ENCODE results near the gene DMD. TPM values are rescaled to one million over a fixed set of nuclear protein-coding genes. Genes with fewer than 3 reads are reported as not detected.

Gene DMD
- polyA plus RNA-seq, 2 of the 4 experiments (the other 2 are of a cell fraction): 0.03 TPM; not detected in 1

DNA sequence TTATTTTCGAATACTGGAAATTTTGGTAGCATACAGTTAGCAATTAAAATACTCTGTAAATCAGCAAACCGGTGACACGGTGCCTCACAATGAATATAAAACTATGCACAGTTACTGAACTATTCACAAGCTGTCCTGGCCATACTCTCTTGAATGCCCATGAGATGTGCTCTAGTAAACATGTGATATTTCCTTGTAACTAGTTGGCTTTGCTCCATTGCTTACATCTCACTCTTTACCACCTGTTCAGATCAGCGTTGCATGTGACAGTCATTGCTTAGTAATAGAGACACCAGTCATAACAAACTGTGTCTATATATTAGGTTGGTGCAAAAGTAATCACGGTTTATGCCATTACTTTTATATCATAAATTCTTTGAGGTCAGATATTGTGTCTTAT is 1241.6 kb downstream of the DMD start:
- H3K4me2 ChIP-seq: no peak overlapping the region
- no peak overlapping the region for H3K4me3 ChIP-seq
- DNase-seq (ENCODE audit: low read depth in 1 of 2, low spot score in 1 of 2) (no peak), ATAC-seq (no peak), FAIRE-seq (no peak)
- POLR2A ChIA-PET: no interaction called here
- CTCF ChIA-PET: no interaction called here
- H3K9me3 ChIP-seq: no peaks in the 10 kb centered on the region
- H3K4me1 ChIP-seq: no peaks in the 10 kb centered on the region
- WGBS (ENCODE audit: missing lambda C conversion rate): 13% methylated on average over 5 of the region's 5 CpGs
- TF ChIP-seq BHLHE40 (IDR thresholded peaks at IDR 0.05; ENCODE audit: low read depth, low read length) (no peak), EP300 (IDR thresholded peaks at IDR 0.05) (no peak), KDM1A (IDR thresholded peaks at IDR 0.05; ENCODE audit: low read depth) (no peak), MAFK (IDR thresholded peaks at IDR 0.05; ENCODE audit: partially characterized antibody) (no peak), HES2 (IDR thresholded peaks at IDR 0.05) (no peak), ZC3H11A (IDR thresholded peaks at IDR 0.05) (no peak)
- TF ChIP-seq, protein P1, sequence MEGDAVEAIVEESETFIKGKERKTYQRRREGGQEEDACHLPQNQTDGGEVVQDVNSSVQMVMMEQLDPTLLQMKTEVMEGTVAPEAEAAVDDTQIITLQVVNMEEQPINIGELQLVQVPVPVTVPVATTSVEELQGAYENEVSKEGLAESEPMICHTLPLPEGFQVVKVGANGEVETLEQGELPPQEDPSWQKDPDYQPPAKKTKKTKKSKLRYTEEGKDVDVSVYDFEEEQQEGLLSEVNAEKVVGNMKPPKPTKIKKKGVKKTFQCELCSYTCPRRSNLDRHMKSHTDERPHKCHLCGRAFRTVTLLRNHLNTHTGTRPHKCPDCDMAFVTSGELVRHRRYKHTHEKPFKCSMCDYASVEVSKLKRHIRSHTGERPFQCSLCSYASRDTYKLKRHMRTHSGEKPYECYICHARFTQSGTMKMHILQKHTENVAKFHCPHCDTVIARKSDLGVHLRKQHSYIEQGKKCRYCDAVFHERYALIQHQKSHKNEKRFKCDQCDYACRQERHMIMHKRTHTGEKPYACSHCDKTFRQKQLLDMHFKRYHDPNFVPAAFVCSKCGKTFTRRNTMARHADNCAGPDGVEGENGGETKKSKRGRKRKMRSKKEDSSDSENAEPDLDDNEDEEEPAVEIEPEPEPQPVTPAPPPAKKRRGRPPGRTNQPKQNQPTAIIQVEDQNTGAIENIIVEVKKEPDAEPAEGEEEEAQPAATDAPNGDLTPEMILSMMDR (IDR thresholded peaks at IDR 0.05): no peak
- H3K27ac ChIP-seq: no peak overlapping the region

- Histone ChIP-seq H3K4me1 (no peaks in the 10 kb centered on the region), H3K4me3 (no peak overlapping the region), H3K4me2 (no peak overlapping the region), H3K9me3 (no peaks in the 10 kb centered on the region), H3K27ac (no peak overlapping the region)
- TF ChIP-seq REST (IDR thresholded peaks at IDR 0.05) (no peak), MAFK (IDR thresholded peaks at IDR 0.05; ENCODE audit: partially characterized antibody) (peak; percentile 18)
- DNase-seq (ENCODE audit: low read depth in 1 of 2, low spot score in 1 of 2): no peak
- WGBS (ENCODE audit: missing lambda C conversion rate): 6% methylated on average over 1 of the region's 1 CpG
- ATAC-seq: no peak
- ChIA-PET CTCF (no interaction called here), POLR2A (no interaction called here)
- FAIRE-seq: no peak
These were observed 1249.1 kb downstream of the DMD start for GRCh38 chrX:31962256-31962655.

- POLR2A ChIA-PET: no interaction called here
- ATAC-seq (no peak), DNase-seq (ENCODE audit: low read depth in 1 of 2, low spot score in 1 of 2) (no peak), FAIRE-seq (no peak)
- no peak overlapping the region for H3K4me2 ChIP-seq
- TF ChIP-seq REST (IDR thresholded peaks at IDR 0.05) (no peak), HEYL (CRISPR knock-in tag; IDR thresholded peaks at IDR 0.05) (no peak), KDM5A (IDR thresholded peaks at IDR 0.05) (no peak), MAZ (IDR thresholded peaks at IDR 0.05; ENCODE audit: borderline replicate concordance, low read depth, low read length) (no peak), HOXA7 (CRISPR knock-in tag; IDR thresholded peaks at IDR 0.05) (no peak), HOXB5 (CRISPR knock-in tag; IDR thresholded peaks at IDR 0.05) (no peak), CEBPB (IDR thresholded peaks at IDR 0.05) (no peak), POLR2AphosphoS2 (conservative IDR thresholded peaks at IDR 0.05; ENCODE audit: low read length) (no peak), RARB (CRISPR knock-in tag; IDR thresholded peaks at IDR 0.05) (no peak), EHMT2 (IDR thresholded peaks at IDR 0.05; ENCODE audit: low read depth) (no peak), NR3C1 (IDR thresholded peaks at IDR 0.05) (no peak), MAFK (IDR thresholded peaks at IDR 0.05; ENCODE audit: partially characterized antibody) (no peak), ESRRA (IDR thresholded peaks at IDR 0.05; ENCODE audit: borderline replicate concordance, low read length) (no peak), ZSCAN20 (CRISPR knock-in tag; IDR thresholded peaks at IDR 0.05) (no peak), CHD4 (IDR thresholded peaks at IDR 0.05; ENCODE audit: borderline replicate concordance) (no peak)
- TF ChIP-seq, protein P2, sequence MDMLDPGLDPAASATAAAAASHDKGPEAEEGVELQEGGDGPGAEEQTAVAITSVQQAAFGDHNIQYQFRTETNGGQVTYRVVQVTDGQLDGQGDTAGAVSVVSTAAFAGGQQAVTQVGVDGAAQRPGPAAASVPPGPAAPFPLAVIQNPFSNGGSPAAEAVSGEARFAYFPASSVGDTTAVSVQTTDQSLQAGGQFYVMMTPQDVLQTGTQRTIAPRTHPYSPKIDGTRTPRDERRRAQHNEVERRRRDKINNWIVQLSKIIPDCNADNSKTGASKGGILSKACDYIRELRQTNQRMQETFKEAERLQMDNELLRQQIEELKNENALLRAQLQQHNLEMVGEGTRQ (IDR thresholded peaks at IDR 0.05): no peak
- H3K4me1 ChIP-seq: no peaks in the 10 kb centered on the region
- CTCF ChIA-PET: no interaction called here
- 5% methylated on average over 5 of the region's 5 CpGs for WGBS (ENCODE audit: missing lambda C conversion rate)
- no peak overlapping the region for H3K27ac ChIP-seq
- H3K4me3 ChIP-seq: no peak overlapping the region
- no peaks in the 10 kb centered on the region for H3K9me3 ChIP-seq
These were observed 1276.4 kb downstream of the DMD start for GRCh38 chrX:31934842-31935370.

Data from A549 (cell line).